PC-3 (cell line): Measurements from ENCODE around the gene PALS1. TPM values are rescaled to one million over a fixed set of nuclear protein-coding genes. Genes with fewer than 3 reads are reported as not detected.

Experiments
- ATAC-seq: fragments of 200-7000 bp; cut with Tn5 transposase; 2 replicates; pipeline ENCODE4 v1.9.1; 2020; ENCODE audit warnings: mild to moderate bottlenecking, moderate library complexity
- BruUV-seq: library from RNA; stranded (reverse); fragments of 400-500 nt; replicated peaks from 2 replicates; lab custom pipeline; 2021; lab: Mats Ljungman, UMichigan
- CTCF ChIA-PET: fragments of 300-600 bp; sonication (Branson Sonifier 250); formaldehyde crosslinking; loops from one replicate; lab custom pipeline; 2022; ENCODE audit warnings: antibody characterized with exemption; lab: Charles Lee
- POLR2A ChIA-PET: fragments of 300-600 bp; sonication (Branson Sonifier 250); formaldehyde crosslinking; loops from one replicate; lab custom pipeline; 2022; ENCODE audit warnings: antibody characterized with exemption; ENCODE audit not compliant: unreplicated experiment; lab: Charles Lee
- DNase-seq: peaks from one replicate; pipeline ENCODE4 v3.0.0-alpha.2; 2015
- H2AFZ ChIP-seq: fragments of 300-600 bp; sonication (generic); 2 replicates; pipeline ENCODE4 v1.6.0; 2016; ENCODE audit warnings: antibody characterized with exemption, low read length
- H3F3A ChIP-seq: fragments of 300-600 bp; sonication (generic); one replicate; pipeline ENCODE4 v1.6.0; 2017; ENCODE audit warnings: antibody characterized with exemption, low read length, control low read depth, mild to moderate bottlenecking; ENCODE audit not compliant: unreplicated experiment
- H3K27ac ChIP-seq: fragments of 300-600 bp; sonication (generic); 2 replicates; pipeline ENCODE4 v1.5.1; 2016; ENCODE audit warnings: mild to moderate bottlenecking, low read length
- H3K27me3 ChIP-seq: fragments of 300-600 bp; sonication (generic); 2 replicates; pipeline ENCODE4 v1.6.1; 2016; ENCODE audit warnings: low read length, mixed read lengths
- H3K36me3 ChIP-seq: fragments of 300-600 bp; sonication (generic); 2 replicates; pipeline ENCODE4 v1.6.1; 2016; ENCODE audit warnings: low read depth, mixed run types, low read length, mixed read lengths
- H3K4me1 ChIP-seq: fragments of 300-600 bp; sonication (generic); 2 replicates; pipeline ENCODE4 v1.5.1; 2016; ENCODE audit warnings: low read length; ENCODE audit not compliant: insufficient read depth
- H3K4me2 ChIP-seq: fragments of 300-600 bp; sonication (generic); 2 replicates; pipeline ENCODE4 v1.6.0; 2016; ENCODE audit warnings: low read length
- H3K4me3 ChIP-seq: fragments of 300-600 bp; sonication (generic); 2 replicates; pipeline ENCODE4 v1.5.1; 2016; ENCODE audit warnings: mild to moderate bottlenecking, low read length, mixed read lengths
- H3K79me2 ChIP-seq: fragments of 300-600 bp; sonication (generic); 2 replicates; pipeline ENCODE4 v1.6.1; 2017; ENCODE audit warnings: low read length, mixed read lengths
- H3K9ac ChIP-seq: fragments of 300-600 bp; sonication (generic); 2 replicates; pipeline ENCODE4 v1.6.0; 2016; ENCODE audit warnings: mild to moderate bottlenecking, low read length
- H3K9me2 ChIP-seq: fragments of 300-600 bp; sonication (generic); replicated peaks from 2 replicates; pipeline ENCODE4 v1.6.1; 2016; ENCODE audit warnings: mixed run types, low read length, mixed read lengths
- H3K9me3 ChIP-seq: fragments of 300-600 bp; sonication (generic); 2 replicates; pipeline ENCODE4 v1.6.1; 2016; ENCODE audit warnings: low read length, mixed read lengths
- H4K20me1 ChIP-seq: fragments of 300-600 bp; sonication (generic); 2 replicates; pipeline ENCODE4 v1.6.1; 2016; ENCODE audit warnings: low read length, mixed read lengths
- EZH2 ChIP-seq: fragments of 300-600 bp; sonication (generic); IDR thresholded peaks from one replicate; pipeline ENCODE4 v1.6.1; 2017; ENCODE audit warnings: antibody characterized with exemption, mild to moderate bottlenecking, low read length; ENCODE audit not compliant: unreplicated experiment
- EZH2phosphoT487 ChIP-seq: fragments of 300-600 bp; sonication (generic); IDR thresholded peaks from 2 replicates; pipeline ENCODE4 v1.6.1; 2018; ENCODE audit warnings: mild to moderate bottlenecking, antibody characterized with exemption, low read length, borderline replicate concordance
- intact Hi-C: fragments of 100-400 bp; cut with micrococcal nuclease; formaldehyde crosslinking; loops from 2 replicates; pipeline ENCODE4 v1.9.0; 2023
- total RNA-seq: library from RNA; depleted of rRNA; stranded (reverse); fragments of >200 nt; gene quantifications from 2 replicates; pipeline ENCODE4 v1.2.3, GENCODE V29; 2014
- TF ChIP-seq, protein P1 (sequence below): fragments of 300-600 bp; sonication (generic); conservative IDR thresholded peaks from 2 replicates; pipeline ENCODE4 v1.5.1; 2017; ENCODE audit warnings: antibody characterized with exemption, low read depth, mild to moderate bottlenecking, low read length

PALS1 gene
- total RNA-seq, 1 experiment from 2014 or later = 31.5 TPM

DNA sequence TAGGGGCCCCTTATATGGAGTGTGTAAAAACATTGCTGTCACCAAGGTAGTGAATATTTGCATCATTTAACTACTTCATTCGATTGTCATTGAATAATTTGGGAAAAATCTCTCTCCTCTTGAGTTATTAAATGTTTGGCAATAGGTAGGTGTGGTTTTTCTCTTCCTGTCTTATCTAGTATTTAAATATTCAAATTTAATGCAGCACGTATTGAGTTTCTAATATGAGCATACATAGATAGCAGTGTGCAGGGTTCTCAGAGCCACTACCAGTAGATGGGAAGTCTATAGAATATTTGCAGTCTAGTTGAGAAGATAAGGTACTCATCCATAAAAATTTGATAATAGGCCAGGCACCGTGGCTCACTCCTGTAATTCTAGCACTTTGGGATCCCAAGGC is 16.7 kb downstream of the PALS1 start:
- Histone ChIP-seq H2AFZ (no peak overlapping the region), H3K27me3 (no peaks in the 10 kb centered on the region), H3K9me2 (no peaks in the 10 kb centered on the region), H3K9me3 (no peaks in the 10 kb centered on the region), H3K4me3 (no peak overlapping the region), H3K36me3 (peaks cover 4% of the 10 kb centered on the region; the same call in 1 of the 2 replicates), H3K9ac (no peak overlapping the region), H3K27ac (no peak overlapping the region), H4K20me1 (peaks cover 32% of the 10 kb centered on the region), H3K4me2 (no peak overlapping the region), H3K4me1 (peaks cover 3% of the 10 kb centered on the region; the same call in 1 of the 2 replicates), H3K79me2 (peaks cover 96% of the 10 kb centered on the region), H3F3A (no peaks in the 10 kb centered on the region)
- BruUV-seq = no TSS peak
- ChIA-PET CTCF (no interaction called here), POLR2A (no interaction called here)
- ATAC-seq (no peak), DNase-seq (no peak)
- TF ChIP-seq, protein P1, sequence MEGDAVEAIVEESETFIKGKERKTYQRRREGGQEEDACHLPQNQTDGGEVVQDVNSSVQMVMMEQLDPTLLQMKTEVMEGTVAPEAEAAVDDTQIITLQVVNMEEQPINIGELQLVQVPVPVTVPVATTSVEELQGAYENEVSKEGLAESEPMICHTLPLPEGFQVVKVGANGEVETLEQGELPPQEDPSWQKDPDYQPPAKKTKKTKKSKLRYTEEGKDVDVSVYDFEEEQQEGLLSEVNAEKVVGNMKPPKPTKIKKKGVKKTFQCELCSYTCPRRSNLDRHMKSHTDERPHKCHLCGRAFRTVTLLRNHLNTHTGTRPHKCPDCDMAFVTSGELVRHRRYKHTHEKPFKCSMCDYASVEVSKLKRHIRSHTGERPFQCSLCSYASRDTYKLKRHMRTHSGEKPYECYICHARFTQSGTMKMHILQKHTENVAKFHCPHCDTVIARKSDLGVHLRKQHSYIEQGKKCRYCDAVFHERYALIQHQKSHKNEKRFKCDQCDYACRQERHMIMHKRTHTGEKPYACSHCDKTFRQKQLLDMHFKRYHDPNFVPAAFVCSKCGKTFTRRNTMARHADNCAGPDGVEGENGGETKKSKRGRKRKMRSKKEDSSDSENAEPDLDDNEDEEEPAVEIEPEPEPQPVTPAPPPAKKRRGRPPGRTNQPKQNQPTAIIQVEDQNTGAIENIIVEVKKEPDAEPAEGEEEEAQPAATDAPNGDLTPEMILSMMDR = no peak
- TF ChIP-seq EZH2 (no peak), EZH2phosphoT487 (no peak)
- intact Hi-C loops = no loop called here

DNA sequence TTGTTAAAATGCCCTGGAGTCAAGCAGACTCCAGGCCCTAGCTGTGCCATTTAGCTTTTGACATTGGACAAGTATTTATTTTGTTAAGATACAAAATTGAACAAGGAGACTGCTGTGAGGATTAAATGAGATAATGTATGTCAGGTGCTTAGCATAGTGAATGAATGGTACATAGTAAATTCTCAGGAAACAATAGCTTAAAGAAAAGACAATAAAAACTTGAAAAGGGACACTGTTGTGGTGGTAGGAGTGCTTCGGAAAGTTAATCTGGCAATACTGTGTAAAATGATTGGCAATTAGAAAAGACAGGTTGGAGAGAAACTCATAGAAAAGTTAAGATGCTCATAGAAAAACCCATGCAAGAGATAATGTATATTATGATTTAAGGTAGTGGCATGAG is 19.7 kb downstream of the PALS1 start:
- TF ChIP-seq EZH2 = no peak
- TF ChIP-seq, protein P1 = no peak
- no peak for TF ChIP-seq EZH2phosphoT487
- ATAC-seq (no peak), DNase-seq (no peak)
- H3K79me2 ChIP-seq = peaks cover 95% of the 10 kb centered on the region
- POLR2A ChIA-PET = interaction anchor here (0.6 kb wide), 1 partner anchor 118 kb away, joined by 3 read pairs; no protein-coding TSS in a partner anchor
- no TSS peak for BruUV-seq
- H4K20me1 ChIP-seq = peaks cover 31% of the 10 kb centered on the region
- no peak overlapping the region for H3K4me2 ChIP-seq
- no peaks in the 10 kb centered on the region for H3K27me3 ChIP-seq
- no peak overlapping the region for H2AFZ ChIP-seq
- no peaks in the 10 kb centered on the region for H3K9me2 ChIP-seq
- H3K4me1 ChIP-seq = peaks cover 10% of the 10 kb centered on the region; the same call in 1 of the 2 replicates
- intact Hi-C loops = no loop called here
- no peaks in the 10 kb centered on the region for H3F3A ChIP-seq
- CTCF ChIA-PET = interaction anchor here (0.6 to 1.1 kb wide), 2 partner anchors 25 to 28 kb away, joined by 4 to 5 read pairs; no protein-coding TSS in a partner anchor
- H3K27ac ChIP-seq = no peak overlapping the region
- peaks cover 4% of the 10 kb centered on the region; the same call in 1 of the 2 replicates for H3K36me3 ChIP-seq
- H3K9ac ChIP-seq = no peak overlapping the region
- no peak overlapping the region for H3K4me3 ChIP-seq
- no peaks in the 10 kb centered on the region for H3K9me3 ChIP-seq

- Histone ChIP-seq H3K36me3 (no peaks in the 10 kb centered on the region), H3K9ac (no peak overlapping the region), H4K20me1 (peaks cover 39% of the 10 kb centered on the region), H3K4me2 (no peak overlapping the region), H3K4me1 (peaks cover 10% of the 10 kb centered on the region; the same call in 1 of the 2 replicates), H3K27ac (no peak overlapping the region), H3K9me3 (no peaks in the 10 kb centered on the region), H3F3A (no peaks in the 10 kb centered on the region), H3K9me2 (no peaks in the 10 kb centered on the region), H3K4me3 (no peak overlapping the region), H2AFZ (no peak overlapping the region), H3K27me3 (no peaks in the 10 kb centered on the region), H3K79me2 (peaks cover 94% of the 10 kb centered on the region)
- POLR2A ChIA-PET = no interaction called here
- DNase-seq = no peak
- TF ChIP-seq EZH2phosphoT487 = no peak
- TF ChIP-seq, protein P1 = no peak
- no peak for TF ChIP-seq EZH2
- CTCF ChIA-PET = no interaction called here
- ATAC-seq = peak; percentile 35; the same call in 1 of the 2 replicates
- no TSS peak for BruUV-seq
- intact Hi-C loops = no loop called here
These were observed 22.4 kb downstream of the PALS1 start for GRCh38 chr14:67263499-67264149.
